CD4-positive, alpha-beta T cell treated with Interleukin-6 at 100 ng/mL for 8 hours (primary cell): ENCODE measurements around the gene GABBR2.
"Not testable (repeated sequence)": the region's sequence is repeated elsewhere in the genome, so short reads cannot be mapped to it uniquely, and the experiment has no call there.

ENCODE experiments used
- DNase-seq: peaks from one replicate; pipeline ENCODE4 v3.0.0-alpha.2; 2020; ENCODE audit warnings: mixed read lengths, low spot score

The GABBR2 gene

GRCh38 chr9:98516205-98516896, 192.4 kb downstream of the GABBR2 start:
- no peak for DNase-seq

DNA sequence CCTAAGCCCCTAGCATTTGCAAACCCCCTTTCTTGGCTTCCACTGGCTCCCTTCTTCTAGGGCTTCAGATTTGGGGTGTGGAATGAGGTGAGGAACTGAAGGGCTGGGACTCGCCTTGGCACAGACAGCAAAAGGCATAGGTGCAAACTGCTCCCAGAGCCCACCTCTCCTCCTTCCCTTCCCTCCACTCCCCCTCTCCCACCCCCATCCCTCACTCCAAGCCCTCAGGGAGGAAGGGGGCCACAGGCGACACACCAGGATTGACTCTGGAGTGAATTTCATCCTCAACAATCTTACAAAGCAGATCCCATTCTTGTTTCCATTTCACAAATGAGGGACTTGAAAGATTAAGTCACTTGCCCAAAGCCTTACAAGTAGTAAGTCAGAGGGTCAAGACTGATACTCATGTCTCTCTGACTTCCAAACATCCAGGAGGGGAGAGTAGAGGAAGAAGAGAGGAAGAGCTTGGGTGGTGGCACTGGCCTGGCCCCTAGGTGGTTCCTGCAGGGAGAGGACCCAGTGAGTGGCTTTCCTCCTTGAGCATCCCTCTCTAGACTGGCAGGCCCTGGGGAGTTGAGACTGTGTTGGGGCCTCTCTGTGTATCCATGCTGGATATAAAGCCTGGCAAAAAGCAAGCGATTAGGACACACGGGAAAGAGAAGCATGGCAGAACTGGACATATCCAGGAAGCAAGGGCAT, 193.1 kb downstream of the GABBR2 start:
- no peak for DNase-seq

DNA sequence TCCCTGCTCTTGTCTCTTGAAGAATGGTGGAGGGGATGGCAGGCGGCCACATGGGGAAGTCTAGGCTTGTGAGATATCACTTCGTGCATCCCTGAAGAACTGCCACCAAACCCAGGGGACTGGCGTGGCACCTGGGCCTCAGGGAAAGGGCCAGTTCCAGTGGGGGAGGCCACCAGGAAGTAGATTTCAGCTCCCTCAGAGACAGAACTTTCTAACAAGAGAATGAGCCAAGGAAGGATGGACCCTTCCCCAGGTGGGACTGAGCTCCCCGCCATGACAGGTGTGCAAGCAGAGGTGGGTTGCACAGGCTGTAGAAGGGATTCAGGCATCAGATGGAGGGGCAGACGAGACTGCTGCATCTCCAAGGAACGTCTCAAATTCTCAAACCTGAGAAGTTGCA, 193.9 kb downstream of the GABBR2 start:
- DNase-seq = no peak

DNA sequence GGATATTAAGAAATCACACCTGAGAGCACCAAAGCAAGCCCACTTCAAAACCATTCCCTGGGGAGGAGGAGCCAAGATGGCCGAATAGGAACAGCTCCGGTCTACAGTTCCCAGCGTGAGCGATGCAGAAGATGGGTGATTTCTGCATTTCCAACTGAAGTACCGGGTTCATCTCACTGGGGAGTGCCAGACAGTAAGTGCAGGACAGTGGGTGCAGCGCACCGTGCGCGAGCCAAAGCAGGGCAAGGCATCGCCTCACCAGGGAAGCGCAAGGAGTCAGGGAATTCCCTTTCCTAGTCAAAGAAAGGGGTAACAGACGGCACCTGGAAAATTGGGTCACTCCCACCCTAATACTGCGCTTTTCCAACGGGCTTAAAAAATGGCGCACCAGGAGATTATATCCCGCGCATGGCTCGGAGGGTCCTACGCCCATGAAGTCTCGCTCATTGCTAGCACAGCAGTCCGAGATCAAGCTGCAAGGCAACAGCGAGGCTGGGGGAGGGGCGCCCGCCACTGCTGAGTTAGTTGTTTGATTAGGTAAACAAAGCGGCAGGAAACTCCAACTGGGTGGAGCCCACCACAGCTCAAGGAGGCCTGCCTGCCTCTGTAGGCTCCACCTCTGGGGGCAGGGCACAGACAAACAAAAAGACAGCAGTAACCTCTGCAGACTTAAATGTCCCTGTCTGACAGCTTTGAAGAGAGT, 200.4 kb downstream of the GABBR2 start:
- not testable (repeated sequence) for DNase-seq

DNA sequence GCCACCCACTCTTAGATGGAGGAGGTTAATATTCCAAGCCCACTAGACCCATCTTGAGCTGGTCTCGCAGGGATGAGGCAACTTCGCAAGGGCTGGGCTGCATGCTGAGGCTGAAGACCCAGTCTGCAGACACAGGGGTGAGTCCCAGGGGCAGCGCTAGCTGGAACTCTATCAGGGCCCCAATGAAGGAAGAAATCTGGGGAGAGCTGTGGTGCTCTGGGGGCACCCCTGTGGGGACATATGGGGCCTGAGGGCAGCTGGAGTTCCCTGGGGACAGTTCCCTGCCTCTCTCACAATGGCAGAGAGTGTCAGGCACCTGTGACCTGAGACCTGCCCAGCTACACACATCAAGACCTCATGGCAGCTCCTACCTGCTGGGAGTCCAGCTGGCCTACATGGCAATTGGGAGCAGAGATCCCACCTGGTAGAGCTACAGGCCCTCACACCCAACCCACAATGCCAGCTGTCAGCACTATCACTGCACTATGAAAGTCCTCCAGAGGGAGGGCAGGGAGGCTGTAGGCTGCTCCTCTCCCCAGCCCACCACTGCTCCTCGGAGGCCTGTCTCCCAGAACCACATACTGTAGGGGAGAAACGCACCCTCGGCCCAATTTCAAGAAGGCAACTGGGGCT, 202.2 kb downstream of the GABBR2 start:
- DNase-seq = no peak

DNA sequence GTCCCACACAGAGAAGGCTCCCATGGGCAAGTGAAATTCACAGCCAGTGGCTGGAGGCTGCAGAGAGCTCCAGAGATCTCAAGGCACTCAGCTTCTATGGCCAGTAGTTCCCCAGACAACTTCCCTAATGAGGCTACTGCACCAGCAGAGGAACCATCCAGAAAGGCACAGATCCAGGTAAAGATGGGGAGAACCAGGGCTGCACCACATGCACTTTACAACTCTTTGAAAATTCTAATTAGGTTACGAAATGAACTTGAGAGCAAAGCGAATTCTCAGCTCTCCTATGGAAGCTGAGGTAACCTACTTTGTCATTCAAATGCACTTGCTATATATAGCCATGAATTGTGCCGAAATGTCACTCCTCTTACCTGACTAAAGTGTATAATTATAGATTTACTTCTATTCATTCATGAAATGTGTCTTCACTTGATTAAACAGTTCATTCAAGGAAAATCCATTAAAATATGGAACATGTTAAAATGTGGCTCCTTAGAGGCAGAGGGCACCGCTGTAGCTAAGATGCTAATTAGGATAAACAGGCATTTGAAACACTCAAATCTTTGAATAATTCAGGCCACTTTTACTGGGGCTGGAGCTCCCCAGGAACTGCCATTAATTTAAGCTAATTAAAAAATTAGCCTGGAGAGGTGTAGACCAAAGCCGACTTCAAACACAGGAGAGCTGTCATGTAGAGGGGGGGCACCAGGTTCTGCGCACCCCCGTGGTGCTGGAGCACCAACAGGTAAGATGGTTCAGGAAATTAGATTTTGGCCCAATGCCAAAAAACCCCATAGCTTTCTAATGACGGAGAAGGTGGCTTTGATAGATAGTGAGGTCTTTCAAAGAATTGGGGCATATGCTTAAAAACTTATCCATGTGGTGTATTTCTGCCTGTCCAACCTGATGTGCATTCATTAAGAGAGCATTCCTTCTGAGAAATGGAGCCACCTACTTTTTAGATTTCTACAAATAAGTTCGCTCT, 204.1 kb downstream of the GABBR2 start:
- no peak for DNase-seq

GRCh38 chr9:98503867-98504266, 204.9 kb downstream of the GABBR2 start:
- no peak for DNase-seq

DNA sequence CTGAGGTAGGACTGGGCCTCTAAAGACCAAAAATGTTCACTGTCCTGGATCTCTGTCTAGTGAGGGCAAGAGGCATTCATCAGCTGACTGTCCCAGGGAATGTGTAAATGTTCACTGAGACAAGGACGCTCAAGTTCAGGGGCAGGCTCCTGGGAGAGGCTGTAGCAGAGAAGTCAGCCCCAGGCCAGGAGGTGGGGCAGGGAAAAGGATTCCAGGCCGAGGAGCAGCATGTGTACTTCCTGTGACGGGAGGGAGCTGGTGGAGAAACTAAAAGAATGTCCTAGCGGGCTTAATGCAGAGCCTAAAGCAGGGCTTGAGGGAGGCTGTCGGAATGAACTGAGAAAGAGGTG, 205.8 kb downstream of the GABBR2 start:
- DNase-seq = no peak

DNA sequence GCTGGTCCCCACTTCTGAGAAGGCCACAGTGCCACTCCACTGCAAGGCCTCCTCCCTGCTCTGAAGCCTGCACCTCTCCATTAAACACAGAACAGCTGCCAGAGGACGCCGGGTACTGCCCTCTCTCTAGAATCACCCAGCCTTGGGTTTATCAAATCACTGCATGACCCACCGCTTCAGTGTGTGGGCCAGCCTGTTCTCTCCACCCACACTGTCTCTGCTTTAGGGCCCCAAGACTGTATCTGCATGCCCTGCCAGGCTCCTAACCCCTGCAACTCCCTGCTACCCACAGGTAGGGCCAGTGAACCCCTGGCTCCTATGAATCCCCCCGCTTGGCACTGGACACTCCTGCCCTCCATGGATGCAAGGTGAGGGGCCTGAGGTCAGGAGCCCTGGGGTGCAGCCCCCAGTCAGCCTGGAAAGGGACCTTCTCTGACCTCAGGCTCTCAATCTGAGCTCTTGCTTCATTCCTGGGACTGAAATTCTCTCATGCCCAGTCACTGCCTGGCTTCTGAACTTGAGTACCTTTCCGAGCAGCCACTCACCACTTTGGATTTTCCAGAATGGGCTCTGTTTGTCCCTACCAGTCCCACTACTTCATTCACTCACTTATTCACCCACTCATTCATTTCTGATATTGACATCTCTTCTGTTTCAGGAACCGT, 206.3 kb downstream of the GABBR2 start:
- DNase-seq = no peak

GRCh38 chr9:98501819-98502218, 206.9 kb downstream of the GABBR2 start:
- no peak for DNase-seq

DNA sequence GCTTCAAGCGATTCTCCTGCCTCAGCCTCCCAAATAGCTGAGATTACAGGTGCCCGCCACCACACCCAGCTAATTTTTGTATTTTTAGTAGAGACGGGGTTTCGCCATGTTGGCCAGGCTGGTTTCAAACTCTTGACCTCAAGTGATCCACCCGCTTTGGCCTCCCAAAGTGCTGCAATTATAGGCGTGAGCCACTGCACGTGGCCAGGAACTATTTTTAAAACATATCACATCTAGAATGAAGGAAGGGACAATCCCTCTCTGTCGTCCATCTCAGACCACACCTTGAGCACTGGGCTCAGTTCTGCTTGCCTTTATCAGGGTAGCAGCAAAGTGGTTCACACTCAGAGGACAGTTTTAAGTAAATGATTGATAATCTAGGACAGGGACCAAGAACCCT, 207.5 kb downstream of the GABBR2 start:
- DNase-seq = not testable (repeated sequence)

GRCh38 chr9:98500337-98500919, 208.3 kb downstream of the GABBR2 start:
- DNase-seq = no peak

DNA sequence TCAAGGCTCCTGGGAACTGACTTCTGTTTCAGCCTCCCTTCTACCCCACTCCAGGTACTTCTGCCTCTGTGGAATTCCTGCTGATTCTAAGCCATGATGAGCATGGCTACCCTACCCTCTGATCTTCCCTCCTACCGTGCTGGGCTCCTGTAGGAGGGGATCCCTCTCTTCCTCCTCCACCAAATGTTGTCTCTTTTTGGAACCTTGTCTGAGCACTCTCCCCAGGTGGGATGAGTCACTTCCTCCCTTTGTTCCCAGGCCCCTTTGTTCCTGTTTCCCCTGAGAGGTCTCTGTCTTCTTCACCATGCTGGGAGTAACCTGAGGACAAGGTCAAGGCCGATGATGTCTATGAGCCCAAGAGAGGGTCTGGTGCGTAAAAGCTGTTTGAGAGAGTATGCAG, 213.2 kb downstream of the GABBR2 start:
- no peak for DNase-seq

DNA sequence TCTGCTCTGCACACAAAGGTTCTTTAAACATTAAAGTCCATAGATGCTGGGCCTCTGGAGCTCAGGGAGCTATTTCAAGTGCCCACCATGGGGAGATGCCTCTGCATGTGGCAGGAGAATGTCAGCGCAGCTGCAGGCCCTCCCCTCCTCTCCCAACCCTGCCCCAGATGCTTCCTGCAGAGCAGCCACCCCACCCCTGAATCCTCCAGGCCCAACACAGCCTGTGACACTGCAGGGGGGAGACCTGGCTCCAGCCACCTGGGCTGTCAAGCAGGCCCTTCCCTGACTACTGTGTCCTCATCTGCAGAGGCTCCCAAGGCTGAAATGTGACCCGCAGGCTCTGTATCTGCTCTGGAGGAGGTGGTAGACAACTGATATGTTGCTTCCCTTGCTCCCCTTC, 213.9 kb downstream of the GABBR2 start:
- no peak for DNase-seq

DNA sequence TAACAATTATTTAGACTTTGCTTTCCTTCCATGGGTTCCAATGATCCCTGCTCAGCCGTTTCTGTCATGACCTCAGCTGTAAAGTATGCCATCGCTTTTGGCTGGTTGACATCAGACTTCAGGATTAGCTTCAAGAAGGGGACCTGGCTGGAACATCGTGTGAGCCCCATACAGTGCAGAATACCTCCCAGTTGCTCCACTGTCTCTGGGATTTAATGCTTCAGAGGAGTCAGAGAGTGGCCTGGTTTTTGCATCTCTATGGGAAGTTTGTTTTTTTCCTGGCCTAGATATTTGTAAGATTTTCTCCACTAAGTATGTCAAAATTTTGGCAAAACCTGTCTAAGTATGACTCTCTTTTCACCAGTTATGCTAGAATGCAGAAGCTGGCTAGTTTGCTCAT, 216.9 kb downstream of the GABBR2 start:
- no peak for DNase-seq

- no peak for DNase-seq
Measured at GRCh38 chr9:98491231-98491651, 217.5 kb downstream of the GABBR2 start.

GRCh38 chr9:98488571-98489312, 220.0 kb downstream of the GABBR2 start:
- no peak for DNase-seq

DNA sequence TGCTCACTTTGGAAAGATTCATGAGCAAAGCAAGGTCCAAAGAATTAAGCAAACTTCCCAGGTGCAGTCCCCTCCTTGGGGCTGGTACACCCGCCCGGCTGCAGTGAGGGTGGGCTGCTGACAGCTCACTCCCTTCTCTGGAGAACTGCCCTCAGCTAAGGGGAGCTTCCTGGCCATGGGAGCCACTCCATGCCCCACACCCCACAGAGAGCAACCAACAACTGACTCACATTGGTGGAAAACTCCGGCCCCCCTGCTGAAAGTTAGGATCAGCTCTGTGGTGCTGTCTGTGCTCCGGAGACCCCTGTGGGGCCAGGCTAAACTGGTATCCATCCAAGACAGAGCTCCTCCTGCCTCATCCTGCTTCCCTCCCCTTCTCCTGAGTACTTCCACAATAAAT, 223.0 kb downstream of the GABBR2 start:
- DNase-seq = no peak

DNA sequence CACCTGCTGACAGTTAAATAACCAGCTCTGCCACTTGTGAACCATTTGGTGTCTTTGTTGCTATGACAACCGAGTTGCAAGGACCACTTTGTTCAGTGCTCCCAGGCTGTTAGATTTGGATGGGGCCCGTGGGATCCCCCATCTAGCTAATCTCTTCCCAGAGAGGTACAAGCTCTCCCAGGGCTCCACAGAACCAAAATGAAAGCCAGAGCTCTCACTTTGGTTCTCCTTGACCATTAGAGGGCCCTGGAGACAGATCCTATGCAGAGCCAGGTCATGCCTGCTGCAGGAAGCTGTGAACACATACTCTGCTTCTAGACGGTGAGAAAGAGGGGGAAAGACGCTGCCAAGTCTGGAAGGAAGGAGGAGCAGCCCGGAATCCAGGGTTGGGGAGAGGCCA, 224.6 kb downstream of the GABBR2 start:
- no peak for DNase-seq

DNA sequence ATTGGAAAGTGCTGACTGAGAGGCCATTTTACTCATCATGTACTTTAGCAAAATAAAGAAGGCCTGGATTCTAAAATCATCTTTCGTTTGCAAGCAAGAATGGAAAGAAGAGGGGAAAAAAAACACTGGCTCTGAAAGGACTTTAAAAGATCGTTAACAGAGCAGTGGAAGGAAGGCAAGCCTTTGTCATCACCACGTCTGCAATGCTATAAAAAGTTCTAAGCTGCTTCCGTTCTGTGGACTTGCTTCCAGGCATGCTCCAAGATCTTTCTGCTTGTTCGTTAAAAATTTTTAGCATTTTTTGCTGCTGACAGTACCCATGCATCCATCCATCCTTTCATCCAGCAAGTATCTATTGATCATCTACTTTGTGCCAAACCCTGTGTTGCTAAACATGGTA, 226.5 kb downstream of the GABBR2 start:
- DNase-seq = no peak
